Lower lobe of right lung (tissue), 2 donors: ENCODE measurements around the gene SP140. TPM values are rescaled to one million over a fixed set of nuclear protein-coding genes. Genes with fewer than 3 reads are reported as not detected.

Source experiments
- ATAC-seq, 2 donors: fragments of 200-7000 bp; cut with Tn5 transposase; one replicate each; pipeline ENCODE4 v1.9.1; 2020 to 2022; ENCODE audit warnings: mild to moderate bottlenecking in 2 of 2, moderate library complexity in 2 of 2
- DNase-seq: peaks from one replicate; pipeline ENCODE4 v3.0.0-alpha.2; 2020
- H3K27ac ChIP-seq: fragments of 200-600 bp; one replicate; pipeline ENCODE4 v1.8.0; 2022
- H3K27me3 ChIP-seq: fragments of 200-600 bp; one replicate; pipeline ENCODE4 v1.8.0; 2022; ENCODE audit warnings: low read depth
- H3K36me3 ChIP-seq: fragments of 200-600 bp; one replicate; pipeline ENCODE4 v1.8.0; 2022; ENCODE audit warnings: mild to moderate bottlenecking
- H3K4me1 ChIP-seq: fragments of 200-600 bp; one replicate; pipeline ENCODE4 v1.8.0; 2022
- H3K4me3 ChIP-seq: fragments of 200-600 bp; one replicate; pipeline ENCODE4 v1.8.0; 2022; ENCODE audit warnings: mild to moderate bottlenecking
- H3K9me3 ChIP-seq: fragments of 200-600 bp; one replicate; pipeline ENCODE4 v1.8.0; 2022
- intact Hi-C: fragments of 100-400 bp; cut with DNase I; formaldehyde crosslinking; loops from one replicate; pipeline ENCODE4 v1.11.0; 2022
- total RNA-seq: library from RNA; stranded (reverse); fragmentation: NEBNext Ultra II Directional; extraction: Animal tissue kit (Norgen Biotek cat#: 25700); gene quantifications from one replicate; pipeline ENCODE4 v1.2.1, GENCODE V29; 2021
- TF ChIP-seq, protein P1 (sequence below): fragments of 200-600 bp; IDR thresholded peaks from one replicate; pipeline ENCODE4 v1.8.0; 2022; ENCODE audit warnings: antibody characterized with exemption, mild to moderate bottlenecking
- donor health status: DM: no; HTN: yes; CAD: no; lungs with severe emphysema.

Gene SP140
- total RNA-seq, 1 donor from 2014 or later, result 15.0 TPM

DNA sequence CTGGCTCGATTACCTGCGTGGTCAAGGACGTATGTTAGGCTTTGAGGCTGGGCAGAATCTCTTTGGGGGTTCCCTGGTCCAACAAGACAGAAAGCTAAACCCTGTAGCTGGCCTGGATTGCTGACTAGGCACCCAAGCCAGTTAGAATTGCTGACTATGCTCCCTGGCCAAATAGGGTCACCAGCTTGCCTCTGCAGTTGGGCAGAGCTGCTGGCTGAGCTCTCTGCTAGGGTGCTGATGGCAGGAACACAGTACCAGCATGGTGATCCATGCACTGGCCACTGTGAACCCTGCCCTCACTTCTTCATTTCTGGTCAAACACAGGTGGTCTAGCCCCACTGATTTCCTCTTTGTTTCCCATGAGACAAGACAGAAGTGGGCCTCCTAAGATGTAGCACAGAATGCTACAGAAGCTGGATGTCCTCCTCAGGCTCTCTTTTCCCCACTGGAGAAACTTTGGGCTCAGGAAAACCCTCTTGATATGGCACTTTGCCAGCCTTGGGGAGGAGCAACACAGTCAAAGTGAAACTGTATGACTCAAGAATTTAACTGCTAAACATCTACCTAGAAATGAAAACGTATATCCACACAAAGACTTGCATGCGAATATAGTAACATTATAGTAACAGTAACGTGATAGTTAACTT, 122.2 kb downstream of the SP140 start:
- Histone ChIP-seq H3K27me3 (no peaks in the 10 kb centered on the region), H3K4me1 (peaks cover 9% of the 10 kb centered on the region), H3K36me3 (no peaks in the 10 kb centered on the region), H3K27ac (no peak overlapping the region), H3K9me3 (peaks cover 13% of the 10 kb centered on the region), H3K4me3 (no peak overlapping the region)
- DNase-seq (no peak), ATAC-seq (peak in 1 of 2 donors; percentile 34)
- intact Hi-C loops, result no loop called here
- TF ChIP-seq, protein P1, sequence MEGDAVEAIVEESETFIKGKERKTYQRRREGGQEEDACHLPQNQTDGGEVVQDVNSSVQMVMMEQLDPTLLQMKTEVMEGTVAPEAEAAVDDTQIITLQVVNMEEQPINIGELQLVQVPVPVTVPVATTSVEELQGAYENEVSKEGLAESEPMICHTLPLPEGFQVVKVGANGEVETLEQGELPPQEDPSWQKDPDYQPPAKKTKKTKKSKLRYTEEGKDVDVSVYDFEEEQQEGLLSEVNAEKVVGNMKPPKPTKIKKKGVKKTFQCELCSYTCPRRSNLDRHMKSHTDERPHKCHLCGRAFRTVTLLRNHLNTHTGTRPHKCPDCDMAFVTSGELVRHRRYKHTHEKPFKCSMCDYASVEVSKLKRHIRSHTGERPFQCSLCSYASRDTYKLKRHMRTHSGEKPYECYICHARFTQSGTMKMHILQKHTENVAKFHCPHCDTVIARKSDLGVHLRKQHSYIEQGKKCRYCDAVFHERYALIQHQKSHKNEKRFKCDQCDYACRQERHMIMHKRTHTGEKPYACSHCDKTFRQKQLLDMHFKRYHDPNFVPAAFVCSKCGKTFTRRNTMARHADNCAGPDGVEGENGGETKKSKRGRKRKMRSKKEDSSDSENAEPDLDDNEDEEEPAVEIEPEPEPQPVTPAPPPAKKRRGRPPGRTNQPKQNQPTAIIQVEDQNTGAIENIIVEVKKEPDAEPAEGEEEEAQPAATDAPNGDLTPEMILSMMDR, result no peak

DNA sequence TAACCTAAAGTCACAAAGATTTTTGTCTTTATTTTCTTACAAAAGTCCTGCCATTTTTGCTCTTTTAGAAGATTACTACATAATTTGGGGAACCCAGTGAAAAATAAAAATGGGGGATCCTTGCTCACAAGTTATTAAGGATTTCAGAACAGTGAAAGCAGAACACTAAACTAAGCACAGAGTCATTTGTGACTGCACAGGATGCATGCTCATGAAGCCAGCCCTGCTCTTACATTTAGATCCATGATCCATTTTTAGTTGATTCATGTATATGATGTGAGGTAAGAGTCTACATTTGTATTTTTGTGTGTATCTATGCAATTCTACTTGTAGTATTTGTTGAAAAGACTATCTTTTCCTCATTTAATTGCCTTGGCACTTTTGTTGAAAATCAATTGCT, 123.3 kb downstream of the SP140 start:
- ATAC-seq (no peak), DNase-seq (no peak)
- TF ChIP-seq, protein P1, result no peak
- Histone ChIP-seq H3K27me3 (no peaks in the 10 kb centered on the region), H3K36me3 (no peaks in the 10 kb centered on the region), H3K4me1 (peaks cover 9% of the 10 kb centered on the region), H3K4me3 (no peak overlapping the region), H3K9me3 (peaks cover 13% of the 10 kb centered on the region), H3K27ac (no peak overlapping the region)
- intact Hi-C loops, result no loop called here

DNA sequence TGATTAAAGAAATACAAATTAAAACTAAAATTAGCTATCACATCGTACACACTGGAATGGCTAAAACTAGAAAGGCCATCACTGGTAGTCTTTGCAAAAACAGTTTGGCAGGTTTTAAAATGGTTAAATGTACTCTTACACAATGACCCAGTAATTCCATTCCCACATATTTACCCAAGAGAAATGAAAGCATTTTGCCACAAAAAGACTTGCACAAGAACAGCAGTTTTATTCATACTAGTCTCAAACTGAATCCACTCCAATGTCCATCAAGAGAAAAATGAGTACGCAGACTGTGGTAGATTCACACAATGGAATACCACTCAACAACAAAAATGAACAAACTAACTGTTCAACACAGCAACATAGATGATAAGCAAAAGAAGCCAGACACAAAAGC, 130.5 kb downstream of the SP140 start:
- ATAC-seq, result no peak

DNA sequence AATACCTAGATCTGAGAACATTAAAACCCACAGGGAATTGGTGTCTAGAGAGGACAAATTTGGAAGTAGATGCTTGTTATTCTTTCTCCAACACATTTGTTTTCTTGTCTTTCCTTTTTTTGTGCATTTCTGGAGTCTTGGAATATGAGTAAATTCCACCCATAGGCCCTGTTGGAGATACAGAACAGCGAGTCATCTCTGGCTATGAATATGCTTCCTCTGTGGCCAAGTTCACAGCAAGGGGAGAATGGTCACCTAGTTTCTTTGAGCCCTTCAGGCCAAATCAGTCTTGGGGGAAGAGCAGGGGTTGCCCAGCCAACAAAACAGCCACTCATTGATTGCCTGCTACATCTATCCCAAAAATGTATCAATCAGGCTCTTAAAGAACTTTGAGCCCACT, 132.8 kb downstream of the SP140 start:
- intact Hi-C loops, result no loop called here
- Histone ChIP-seq H3K36me3 (peaks cover 36% of the 10 kb centered on the region), H3K27me3 (no peaks in the 10 kb centered on the region), H3K9me3 (no peaks in the 10 kb centered on the region), H3K4me1 (no peaks in the 10 kb centered on the region), H3K4me3 (no peak overlapping the region), H3K27ac (no peak overlapping the region)
- TF ChIP-seq, protein P1, result no peak
- DNase-seq (no peak), ATAC-seq (no peak)

More for the DNA sequence above, 130.5 kb downstream of the SP140 start:
- H3K4me3 ChIP-seq, result no peak overlapping the region
- no peaks in the 10 kb centered on the region for H3K9me3 ChIP-seq
- no peaks in the 10 kb centered on the region for H3K27me3 ChIP-seq
- H3K27ac ChIP-seq, result no peak overlapping the region
- peaks cover 22% of the 10 kb centered on the region for H3K36me3 ChIP-seq
- intact Hi-C loops, result no loop called here
- H3K4me1 ChIP-seq, result no peaks in the 10 kb centered on the region
- no peak for DNase-seq
- TF ChIP-seq, protein P1, result no peak

DNA sequence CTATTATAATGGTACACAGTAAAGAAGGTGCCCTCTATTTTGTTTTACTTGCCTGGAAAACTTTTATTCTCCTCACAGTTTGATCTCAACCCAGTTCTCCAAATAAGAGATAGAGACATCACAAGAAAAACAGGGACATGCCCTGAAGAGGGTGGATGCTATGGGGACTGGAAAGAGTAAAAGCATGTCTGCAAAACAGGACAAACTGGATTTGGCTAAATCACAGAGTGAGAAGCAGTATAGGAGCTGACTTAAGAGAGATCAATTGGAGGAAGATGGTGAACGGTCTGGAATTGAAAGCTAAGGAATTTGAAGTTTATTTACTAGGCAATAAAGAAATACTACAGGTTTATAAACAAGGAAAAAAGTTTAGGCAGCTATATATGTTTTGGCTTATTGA, 134.5 kb downstream of the SP140 start:
- TF ChIP-seq, protein P1, result no peak
- Histone ChIP-seq H3K27ac (no peak overlapping the region), H3K9me3 (no peaks in the 10 kb centered on the region), H3K4me1 (no peaks in the 10 kb centered on the region), H3K36me3 (peaks cover 36% of the 10 kb centered on the region), H3K27me3 (no peaks in the 10 kb centered on the region), H3K4me3 (no peak overlapping the region)
- intact Hi-C loops, result no loop called here
- ATAC-seq (no peak), DNase-seq (no peak)
